Thyroid gland (tissue), 4 donors: Measurements from ENCODE around the gene TRPM2.

Experiments used
- CTCF ChIP-seq, 6 experiments: fragments of 200-600 bp in 3 of 6; fragments of 450-650 bp in 3 of 6; sonication (generic) in 3 of 6; IDR thresholded peaks; one replicate each; pipeline ENCODE4 v1.5.1; 2016 to 2019; ENCODE audit warnings: antibody characterized with exemption in 6 of 6, mild to moderate bottlenecking in 2 of 6, inconsistent platforms in 1 of 6, moderate library complexity in 1 of 6
- POLR2A ChIP-seq, 2 donors: fragments of 450-650 bp; IDR thresholded peaks; one replicate each; pipeline ENCODE4 v1.6.1; 2017; ENCODE audit warnings: antibody characterized with exemption in 2 of 2, mild to moderate bottlenecking in 2 of 2, moderate library complexity in 1 of 2

DNA sequence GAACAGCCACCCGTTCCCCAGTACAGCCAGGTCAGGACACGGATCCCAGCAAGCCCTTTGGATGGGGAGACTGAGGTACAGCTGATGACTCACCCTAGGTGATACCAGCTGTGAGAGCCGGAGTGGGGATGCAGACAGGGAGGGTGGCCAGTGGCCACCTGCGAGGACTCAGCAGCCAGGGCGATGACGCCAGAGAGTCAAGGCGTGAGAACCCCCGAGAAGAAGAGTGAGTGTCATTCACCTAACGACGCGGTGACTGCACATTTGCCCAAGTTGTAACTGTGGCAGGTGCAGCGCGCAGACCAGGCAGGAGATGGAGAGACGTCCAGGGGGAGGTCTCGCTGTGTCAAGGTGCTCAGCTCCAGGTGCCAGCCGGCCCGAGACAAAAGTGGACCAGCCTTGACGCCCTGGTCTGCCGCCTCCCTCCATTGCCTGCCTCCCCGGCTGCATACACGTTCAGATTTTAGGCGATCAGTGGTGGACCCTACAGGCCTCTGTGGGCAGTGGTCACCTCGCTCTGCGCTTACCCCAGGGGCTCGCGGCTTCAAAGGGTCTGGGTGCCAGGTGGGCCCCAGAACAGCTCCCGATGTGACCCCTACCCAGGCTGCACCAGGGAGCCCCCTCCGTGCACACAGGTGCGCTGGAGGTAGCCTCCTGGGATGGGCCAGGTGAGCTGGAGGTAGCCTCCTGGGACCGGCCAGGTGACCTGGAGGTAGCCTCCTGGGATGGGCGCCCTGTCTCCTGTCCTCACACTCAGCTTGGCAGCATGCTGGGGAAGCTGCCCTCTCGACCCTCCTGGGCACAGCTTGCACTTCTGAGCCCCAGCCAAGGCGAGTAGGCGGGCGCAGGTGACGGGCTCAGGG is 113.8 kb downstream of the TRPM2 start:
- no peak for TF ChIP-seq CTCF (IDR thresholded peaks at IDR 0.05)
- TF ChIP-seq POLR2A (IDR thresholded peaks at IDR 0.05) = no peak
